ENCODE measurements around the gene RNU7-1. TPM values are rescaled to one million over a fixed set of nuclear protein-coding genes. Genes with fewer than 3 reads are reported as not detected.

The RNU7-1 gene
- total and polyA plus RNA-seq, 9 of the 15 experiments (the other 6 are each of a cell fraction or from before 2014, with no cell fraction given): not detected

GRCh38 chr12:6943722-6944380, at the start of gene RNU7-1, which contains the start of gene C12orf57 (continued):
- TF ChIP-seq, protein P1, sequence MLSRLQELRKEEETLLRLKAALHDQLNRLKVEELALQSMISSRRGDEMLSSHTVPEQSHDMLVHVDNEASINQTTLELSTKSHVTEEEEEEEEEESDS (CRISPR knock-in tag; IDR thresholded peaks at IDR 0.05): peak; percentile 94
- TF ChIP-seq RB1 (IDR thresholded peaks at IDR 0.05; ENCODE audit: low read depth) (peak; percentile 66), CHD1 (IDR thresholded peaks at IDR 0.05; ENCODE audit: low read length) (no peak), ZNF77 (CRISPR knock-in tag; IDR thresholded peaks at IDR 0.05) (peak; percentile 95; the same call in 1 of the 2 replicates), FOXJ3 (CRISPR knock-in tag; IDR thresholded peaks at IDR 0.05) (no peak), ELF4 (CRISPR knock-in tag; IDR thresholded peaks at IDR 0.05) (peak; percentile 97), ZNF407 (IDR thresholded peaks at IDR 0.05; ENCODE audit: low read depth) (no peak), RFX7 (CRISPR knock-in tag; IDR thresholded peaks at IDR 0.05) (peak; percentile 97), POLR2G (IDR thresholded peaks at IDR 0.05; ENCODE audit: low read depth, low read length) (peak; percentile 96; the same call in 1 of the 2 replicates), FOXP4 (CRISPR knock-in tag; IDR thresholded peaks at IDR 0.05; ENCODE audit: borderline replicate concordance) (no peak)
- TF ChIP-seq, protein P2, sequence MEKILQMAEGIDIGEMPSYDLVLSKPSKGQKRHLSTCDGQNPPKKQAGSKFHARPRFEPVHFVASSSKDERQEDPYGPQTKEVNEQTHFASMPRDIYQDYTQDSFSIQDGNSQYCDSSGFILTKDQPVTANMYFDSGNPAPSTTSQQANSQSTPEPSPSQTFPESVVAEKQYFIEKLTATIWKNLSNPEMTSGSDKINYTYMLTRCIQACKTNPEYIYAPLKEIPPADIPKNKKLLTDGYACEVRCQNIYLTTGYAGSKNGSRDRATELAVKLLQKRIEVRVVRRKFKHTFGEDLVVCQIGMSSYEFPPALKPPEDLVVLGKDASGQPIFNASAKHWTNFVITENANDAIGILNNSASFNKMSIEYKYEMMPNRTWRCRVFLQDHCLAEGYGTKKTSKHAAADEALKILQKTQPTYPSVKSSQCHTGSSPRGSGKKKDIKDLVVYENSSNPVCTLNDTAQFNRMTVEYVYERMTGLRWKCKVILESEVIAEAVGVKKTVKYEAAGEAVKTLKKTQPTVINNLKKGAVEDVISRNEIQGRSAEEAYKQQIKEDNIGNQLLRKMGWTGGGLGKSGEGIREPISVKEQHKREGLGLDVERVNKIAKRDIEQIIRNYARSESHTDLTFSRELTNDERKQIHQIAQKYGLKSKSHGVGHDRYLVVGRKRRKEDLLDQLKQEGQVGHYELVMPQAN (IDR thresholded peaks at IDR 0.05; ENCODE audit: borderline replicate concordance): peak; percentile 47; the same call in 1 of the 2 replicates
- TF ChIP-seq, protein P3, sequence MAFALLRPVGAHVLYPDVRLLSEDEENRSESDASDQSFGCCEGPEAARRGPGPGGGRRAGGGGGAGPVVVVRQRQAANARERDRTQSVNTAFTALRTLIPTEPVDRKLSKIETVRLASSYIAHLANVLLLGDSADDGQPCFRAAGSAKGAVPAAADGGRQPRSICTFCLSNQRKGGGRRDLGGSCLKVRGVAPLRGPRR (CRISPR knock-in tag; IDR thresholded peaks at IDR 0.05): no peak

Data from K562 (cell line).